B cell (primary cell): Measurements from ENCODE around the gene GAPVD1.

Source experiments
- CTCF ChIP-seq: fragments of 200-600 bp; IDR thresholded peaks from one replicate; pipeline ENCODE4 v1.8.0; 2022; ENCODE audit warnings: antibody characterized with exemption, mild to moderate bottlenecking
- EZH2 ChIP-seq: IDR thresholded peaks from 2 replicates; pipeline ENCODE4 v1.6.1; 2012; ENCODE audit warnings: borderline replicate concordance, low read depth, mild to moderate bottlenecking, moderate library complexity, low read length; ENCODE audit not compliant: insufficient read depth, poor library complexity, severe bottlenecking

GRCh38 chr9:125378778-125379177 is 117.2 kb downstream of the GAPVD1 start:
- TF ChIP-seq CTCF (no peak), EZH2 (no peak)
